Hepatocyte (in vitro differentiated cells): ENCODE measurements around the gene PTPRZ1.

ENCODE experiments used
- EZH2phosphoT487 ChIP-seq: fragments of 200-600 bp; sonication (generic); IDR thresholded peaks from one replicate; pipeline ENCODE4 v1.6.1; 2018; ENCODE audit warnings: antibody characterized with exemption, mild to moderate bottlenecking, low read depth, moderate library complexity; ENCODE audit not compliant: unreplicated experiment, severe bottlenecking
- TF ChIP-seq, protein P1 (sequence below): fragments of 200-600 bp; sonication (generic); IDR thresholded peaks from 2 replicates; pipeline ENCODE4 v1.5.1; 2016; ENCODE audit warnings: antibody characterized with exemption, mild to moderate bottlenecking; ENCODE audit not compliant: poor library complexity

DNA sequence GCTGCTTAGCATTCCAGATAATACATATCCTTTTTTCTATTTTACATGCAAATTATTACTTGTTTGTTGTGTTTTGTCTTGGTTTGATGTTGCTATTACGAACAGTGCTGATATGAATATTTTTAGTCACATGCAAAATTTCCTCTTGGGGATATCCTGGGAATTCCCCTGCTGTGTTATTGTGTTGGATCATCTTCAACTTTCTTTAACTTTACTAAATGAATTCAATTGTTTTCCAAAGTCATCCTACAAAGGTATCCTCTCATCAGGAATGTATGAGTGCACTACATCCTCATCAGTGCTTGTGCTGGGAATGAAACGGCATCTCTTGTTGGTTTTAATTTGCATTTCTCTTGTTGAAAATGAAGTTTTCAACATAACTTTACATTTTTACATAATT lies 184.0 kb downstream of the PTPRZ1 start:
- TF ChIP-seq, protein P1, sequence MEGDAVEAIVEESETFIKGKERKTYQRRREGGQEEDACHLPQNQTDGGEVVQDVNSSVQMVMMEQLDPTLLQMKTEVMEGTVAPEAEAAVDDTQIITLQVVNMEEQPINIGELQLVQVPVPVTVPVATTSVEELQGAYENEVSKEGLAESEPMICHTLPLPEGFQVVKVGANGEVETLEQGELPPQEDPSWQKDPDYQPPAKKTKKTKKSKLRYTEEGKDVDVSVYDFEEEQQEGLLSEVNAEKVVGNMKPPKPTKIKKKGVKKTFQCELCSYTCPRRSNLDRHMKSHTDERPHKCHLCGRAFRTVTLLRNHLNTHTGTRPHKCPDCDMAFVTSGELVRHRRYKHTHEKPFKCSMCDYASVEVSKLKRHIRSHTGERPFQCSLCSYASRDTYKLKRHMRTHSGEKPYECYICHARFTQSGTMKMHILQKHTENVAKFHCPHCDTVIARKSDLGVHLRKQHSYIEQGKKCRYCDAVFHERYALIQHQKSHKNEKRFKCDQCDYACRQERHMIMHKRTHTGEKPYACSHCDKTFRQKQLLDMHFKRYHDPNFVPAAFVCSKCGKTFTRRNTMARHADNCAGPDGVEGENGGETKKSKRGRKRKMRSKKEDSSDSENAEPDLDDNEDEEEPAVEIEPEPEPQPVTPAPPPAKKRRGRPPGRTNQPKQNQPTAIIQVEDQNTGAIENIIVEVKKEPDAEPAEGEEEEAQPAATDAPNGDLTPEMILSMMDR = no peak
- TF ChIP-seq EZH2phosphoT487 = no peak
